Skeletal muscle tissue (tissue), 4 donors: ENCODE measurements around the gene ADGRB2. TPM values are rescaled to one million over a fixed set of nuclear protein-coding genes. Genes with fewer than 3 reads are reported as not detected.

Source experiments
- H3K27ac ChIP-seq: one replicate; pipeline ENCODE4 v1.7.0; 2013; ENCODE audit warnings: mild to moderate bottlenecking, low read depth, low read length, inconsistent platforms
- H3K27me3 ChIP-seq, 3 donors: one replicate each; pipeline ENCODE4 v1.7.0; 2013; ENCODE audit warnings: low read length in 3 of 3; ENCODE audit not compliant: control insufficient read depth in 3 of 3, insufficient read depth in 3 of 3
- H3K36me3 ChIP-seq, 3 donors: one replicate each; pipeline ENCODE4 v1.7.0; 2013; ENCODE audit warnings: low read length in 3 of 3; ENCODE audit not compliant: control insufficient read depth in 3 of 3, insufficient read depth in 3 of 3
- H3K4me1 ChIP-seq, 3 donors: one replicate each; pipeline ENCODE4 v1.7.0; 2013; ENCODE audit warnings: low read length in 3 of 3, mild to moderate bottlenecking in 3 of 3; ENCODE audit not compliant: control insufficient read depth in 3 of 3, insufficient read depth in 3 of 3
- H3K4me3 ChIP-seq, 3 donors: one replicate each; pipeline ENCODE4 v1.7.0; 2013; ENCODE audit warnings: low read length in 3 of 3
- H3K9ac ChIP-seq, 3 donors: one replicate each; pipeline ENCODE4 v1.7.0; 2013; ENCODE audit warnings: low read length in 3 of 3, mild to moderate bottlenecking in 3 of 3, moderate library complexity in 2 of 3, low read depth in 1 of 3
- H3K9me3 ChIP-seq, 3 donors: one replicate each; pipeline ENCODE4 v1.7.0; 2013; ENCODE audit warnings: low read length in 3 of 3; ENCODE audit not compliant: control insufficient read depth in 3 of 3
- total RNA-seq: library from RNA; depleted of rRNA; stranded (reverse); fragments of >200 nt; gene quantifications from one replicate; pipeline ENCODE4 v1.2.3, GENCODE V29; 2014
- donor health status: Osteomylitis.

The ADGRB2 gene
- total RNA-seq, 1 donor from 2014 or later: 6.3 TPM

DNA sequence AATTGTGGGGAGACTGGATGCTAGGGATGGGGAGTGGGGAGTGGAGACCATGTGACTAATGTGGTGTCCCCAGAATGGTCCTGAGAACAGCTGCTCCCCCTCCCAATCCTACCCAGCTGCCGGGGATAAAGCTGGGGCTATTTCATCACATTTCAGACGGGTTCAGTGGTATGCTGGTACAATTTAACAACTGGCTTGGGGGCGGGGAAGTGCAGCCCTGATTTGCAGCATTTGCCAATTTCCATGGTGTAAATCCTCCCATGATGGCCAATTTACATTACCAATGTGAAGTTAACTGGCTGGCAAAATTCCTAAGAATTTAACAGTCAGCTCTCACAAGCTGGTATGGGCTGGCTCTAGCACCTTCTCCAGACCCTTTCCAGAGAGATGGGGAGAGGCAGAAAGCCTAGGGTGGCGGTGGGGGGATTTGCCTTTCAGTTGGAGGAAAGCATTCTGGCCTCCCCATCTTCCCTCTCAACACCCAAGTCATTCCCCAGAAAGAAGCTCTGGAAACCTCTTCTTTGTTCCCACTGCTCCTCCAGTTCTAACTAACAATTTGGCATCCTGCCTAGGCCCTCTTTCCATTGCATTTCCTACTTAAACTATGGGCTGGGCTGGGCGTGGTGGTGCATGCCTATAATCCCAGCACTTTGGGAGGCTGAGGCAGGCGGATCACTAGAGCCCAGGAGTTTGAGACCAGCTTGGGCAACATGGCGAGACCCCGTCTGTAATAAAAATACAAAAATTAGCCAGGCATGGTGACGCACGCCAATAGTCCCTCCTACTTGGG lies 11.3 kb upstream of the ADGRB2 start:
- Histone ChIP-seq H3K36me3 (no peaks in the 10 kb centered on the region), H3K4me1 (peaks cover 4 to 12% (median 12%) of the 10 kb centered on the region in 3 donors), H3K27me3 (peaks cover 40 to 61% (median 50%) of the 10 kb centered on the region in 3 donors), H3K27ac (no peak overlapping the region), H3K9ac (no peak overlapping the region), H3K9me3 (no peaks in the 10 kb centered on the region), H3K4me3 (no peak overlapping the region)

DNA sequence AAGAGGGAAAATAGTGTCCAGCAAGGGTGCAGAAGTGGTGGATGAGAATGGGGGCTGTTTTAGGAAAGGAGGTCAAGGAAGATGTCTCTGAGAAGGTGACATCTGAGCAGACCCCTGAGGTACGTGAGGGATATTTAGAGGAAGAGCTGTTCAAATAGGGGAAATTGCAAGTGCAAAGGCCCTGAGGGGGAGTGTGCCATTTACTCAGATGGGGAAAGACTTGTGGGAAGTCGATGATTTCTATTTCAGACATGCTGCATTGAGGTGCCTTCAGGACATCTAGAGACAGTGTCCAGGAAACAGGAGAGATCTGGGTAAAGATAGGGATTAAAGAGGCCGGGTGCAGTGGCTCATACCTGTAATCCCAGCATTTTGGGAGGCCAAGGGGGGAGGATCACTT lies 10.4 kb upstream of the ADGRB2 start:
- Histone ChIP-seq H3K9ac (no peak overlapping the region), H3K27me3 (peaks cover 40 to 61% (median 50%) of the 10 kb centered on the region in 3 donors), H3K4me1 (peaks cover 4 to 13% (median 12%) of the 10 kb centered on the region in 3 donors), H3K27ac (no peak overlapping the region), H3K9me3 (no peaks in the 10 kb centered on the region), H3K4me3 (no peak overlapping the region), H3K36me3 (no peaks in the 10 kb centered on the region)

DNA sequence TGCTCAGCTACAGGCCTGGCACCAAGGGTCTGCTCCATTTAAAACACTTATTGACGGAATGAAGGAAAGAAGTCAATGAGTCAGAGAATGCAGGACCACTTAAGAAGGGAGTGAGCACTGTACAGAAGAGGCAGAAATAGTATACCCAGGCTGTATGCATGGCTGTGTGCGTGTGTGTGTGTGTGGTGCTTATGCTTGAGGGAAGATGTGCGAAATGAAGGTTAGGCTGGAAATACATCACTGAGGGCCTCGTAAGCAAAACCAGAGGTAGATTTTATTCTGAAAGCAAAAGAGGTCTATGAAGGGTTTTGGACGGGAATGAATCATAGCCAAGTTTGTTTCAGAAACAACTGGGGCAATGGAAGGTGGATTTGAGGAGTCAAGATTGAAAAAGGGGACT lies 9.7 kb upstream of the ADGRB2 start:
- H3K4me1 ChIP-seq: peaks cover 4 to 13% (median 12%) of the 10 kb centered on the region in 3 donors
- no peak overlapping the region for H3K9ac ChIP-seq
- H3K27me3 ChIP-seq: peaks cover 40 to 61% (median 50%) of the 10 kb centered on the region in 3 donors
- no peak overlapping the region for H3K27ac ChIP-seq
- H3K4me3 ChIP-seq: no peak overlapping the region
- H3K9me3 ChIP-seq: no peaks in the 10 kb centered on the region
- H3K36me3 ChIP-seq: no peaks in the 10 kb centered on the region

GRCh38 chr1:31772669-31773248 lies 8.6 kb upstream of the ADGRB2 start:
- peaks cover 4 to 13% (median 12%) of the 10 kb centered on the region in 3 donors for H3K4me1 ChIP-seq
- no peaks in the 10 kb centered on the region for H3K36me3 ChIP-seq
- H3K27me3 ChIP-seq: peaks cover 40 to 57% (median 47%) of the 10 kb centered on the region in 3 donors
- peak overlapping the region in 1 of 3 donors; percentile 29 for H3K4me3 ChIP-seq
- H3K27ac ChIP-seq: no peak overlapping the region
- H3K9ac ChIP-seq: no peak overlapping the region
- H3K9me3 ChIP-seq: no peaks in the 10 kb centered on the region

GRCh38 chr1:31771891-31772668 lies 7.9 kb upstream of the ADGRB2 start:
- peak overlapping the region in 1 of 3 donors; percentile 29 for H3K4me3 ChIP-seq

GRCh38 chr1:31769720-31770390 lies 5.7 kb upstream of the ADGRB2 start:
- H3K27ac ChIP-seq: no peak overlapping the region
- no peaks in the 10 kb centered on the region for H3K36me3 ChIP-seq
- no peak overlapping the region for H3K9ac ChIP-seq
- H3K4me3 ChIP-seq: no peak overlapping the region
- no peaks in the 10 kb centered on the region for H3K9me3 ChIP-seq
- H3K27me3 ChIP-seq: peaks cover 30 to 42% (median 33%) of the 10 kb centered on the region in 3 donors
- H3K4me1 ChIP-seq: peaks cover 4 to 13% (median 13%) of the 10 kb centered on the region in 3 donors

More at GRCh38 chr1:31771891-31772668, 7.9 kb upstream of the ADGRB2 start:
- H3K9me3 ChIP-seq: no peaks in the 10 kb centered on the region
- H3K27ac ChIP-seq: no peak overlapping the region
- peaks cover 4 to 13% (median 12%) of the 10 kb centered on the region in 3 donors for H3K4me1 ChIP-seq
- H3K9ac ChIP-seq: no peak overlapping the region
- H3K27me3 ChIP-seq: peaks cover 40 to 57% (median 44%) of the 10 kb centered on the region in 3 donors
- no peaks in the 10 kb centered on the region for H3K36me3 ChIP-seq

DNA sequence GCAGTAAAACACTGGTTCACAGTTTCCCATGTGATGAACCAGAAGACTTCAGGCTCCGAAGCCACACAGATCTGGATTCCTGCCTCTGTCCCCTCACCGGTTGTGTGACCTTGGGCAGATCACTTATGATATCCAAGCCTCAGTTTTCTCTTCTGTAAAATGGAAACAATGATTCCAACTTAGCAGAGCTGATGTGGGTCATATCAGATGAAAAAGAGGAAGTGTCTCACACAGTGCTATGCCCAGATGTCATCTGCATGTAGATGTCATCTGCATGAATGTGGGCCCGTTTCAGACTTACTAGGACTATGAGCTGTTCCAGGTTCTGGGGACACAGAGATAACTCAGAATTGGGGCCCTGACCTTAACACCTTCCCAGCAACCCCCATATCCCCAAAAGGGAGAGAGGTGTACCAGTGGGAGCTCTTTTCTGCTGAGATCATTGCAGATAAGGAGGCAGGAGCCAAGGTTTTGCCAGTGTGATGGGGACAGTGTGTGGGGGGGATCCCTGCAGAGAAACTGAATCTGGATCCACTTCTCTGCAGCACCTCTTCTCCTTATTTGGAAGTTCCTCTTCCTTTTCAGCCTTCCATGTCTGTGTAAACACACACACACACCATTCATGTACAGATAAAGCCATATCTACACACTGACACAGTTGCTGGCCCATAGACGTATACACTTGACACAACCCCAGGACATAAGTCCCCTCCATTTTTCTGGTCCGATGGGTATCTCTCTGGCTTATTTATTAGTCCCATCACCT lies 5.0 kb upstream of the ADGRB2 start:
- H3K4me3 ChIP-seq: no peak overlapping the region
- peaks cover 9 to 19% (median 18%) of the 10 kb centered on the region in 3 donors for H3K4me1 ChIP-seq
- peaks cover 27 to 39% (median 27%) of the 10 kb centered on the region in 3 donors for H3K27me3 ChIP-seq
- no peak overlapping the region for H3K9ac ChIP-seq
- no peak overlapping the region for H3K27ac ChIP-seq
- H3K9me3 ChIP-seq: no peaks in the 10 kb centered on the region
- H3K36me3 ChIP-seq: no peaks in the 10 kb centered on the region

GRCh38 chr1:31768407-31768907 lies 4.3 kb upstream of the ADGRB2 start:
- H3K27me3 ChIP-seq: peaks cover 20 to 33% (median 22%) of the 10 kb centered on the region in 3 donors

DNA sequence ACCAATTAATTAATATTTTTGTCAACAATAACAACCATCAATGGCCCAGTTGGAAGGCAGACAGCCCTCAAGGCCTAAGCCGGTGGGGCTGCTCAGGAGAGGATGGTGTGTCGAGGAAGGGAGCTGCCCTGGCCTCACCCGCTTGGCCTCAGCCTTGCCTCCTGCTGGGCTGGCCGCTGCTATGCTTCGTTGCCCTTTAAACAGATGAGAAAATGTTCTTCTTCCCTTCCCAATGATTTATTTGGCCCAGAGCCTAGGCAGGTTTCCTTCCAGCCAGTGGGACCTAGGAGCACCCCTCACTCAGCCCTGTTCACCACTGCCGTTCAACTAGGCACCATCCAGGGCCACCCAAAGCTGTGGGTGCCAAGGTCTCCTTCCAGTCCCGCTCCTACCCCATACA lies 3.1 kb upstream of the ADGRB2 start:
- H3K36me3 ChIP-seq: no peaks in the 10 kb centered on the region
- peaks cover 13 to 20% (median 19%) of the 10 kb centered on the region in 3 donors for H3K4me1 ChIP-seq
- no peak overlapping the region for H3K9ac ChIP-seq
- H3K4me3 ChIP-seq: no peak overlapping the region
- peaks cover 20 to 30% (median 21%) of the 10 kb centered on the region in 3 donors for H3K27me3 ChIP-seq
- H3K27ac ChIP-seq: no peak overlapping the region
- no peaks in the 10 kb centered on the region for H3K9me3 ChIP-seq

More at GRCh38 chr1:31768407-31768907, 4.3 kb upstream of the ADGRB2 start:
- Histone ChIP-seq H3K9me3 (no peaks in the 10 kb centered on the region), H3K4me3 (no peak overlapping the region), H3K4me1 (peaks cover 9 to 19% (median 18%) of the 10 kb centered on the region in 3 donors), H3K27ac (no peak overlapping the region), H3K9ac (no peak overlapping the region), H3K36me3 (no peaks in the 10 kb centered on the region)
